ENCODE results near the gene ANKRD10.

ANKRD10 gene

GRCh38 chr13:110828705-110829104, 86.2 kb downstream of the ANKRD10 start:
- DNase-seq = no peak
